NCI-H1436 treated with DMSO at 0.1 percent for 48 hours (cell line): ENCODE results near the gene LYPD8.
"Not testable (repeated sequence)": the region's sequence is repeated elsewhere in the genome, so short reads cannot be mapped to it uniquely, and the experiment has no call there.

Source experiments
- DNase-seq: peaks from one replicate; lab custom pipeline; 2025; lab: John Stamatoyannopoulos, UW

Gene LYPD8

GRCh38 chr1:248755517-248755916 lies at the start of gene LYPD8:
Gene LYPD8 (minus strand): TSS chr1:248755759. CDS start chr1:248751081, 4,678 bp downstream.
- no peak for DNase-seq

GRCh38 chr1:248804771-248805681 lies 49.5 kb upstream of the LYPD8 start:
- DNase-seq: no peak

GRCh38 chr1:248803501-248803900 lies 47.9 kb upstream of the LYPD8 start:
- not testable (repeated sequence) for DNase-seq

DNA sequence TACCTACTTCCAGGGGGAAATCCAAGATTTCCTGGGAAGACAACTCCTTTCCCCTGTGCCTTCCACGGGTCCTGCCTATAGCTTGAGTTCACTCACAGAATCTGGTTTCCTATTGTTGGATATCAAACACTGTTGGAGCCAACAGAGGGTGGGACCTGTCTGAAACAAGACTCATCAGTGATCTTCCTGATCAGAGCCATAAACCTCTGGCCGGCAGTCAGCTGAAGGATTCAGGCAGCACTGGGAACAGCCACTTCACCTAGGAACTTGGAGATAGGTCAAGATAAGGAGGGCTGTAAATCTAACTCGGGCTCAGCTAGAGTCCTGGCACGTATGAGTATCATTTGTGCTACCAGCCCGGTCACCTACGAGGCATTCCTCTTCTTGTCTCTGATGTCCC lies 46.9 kb upstream of the LYPD8 start:
- no peak for DNase-seq

DNA sequence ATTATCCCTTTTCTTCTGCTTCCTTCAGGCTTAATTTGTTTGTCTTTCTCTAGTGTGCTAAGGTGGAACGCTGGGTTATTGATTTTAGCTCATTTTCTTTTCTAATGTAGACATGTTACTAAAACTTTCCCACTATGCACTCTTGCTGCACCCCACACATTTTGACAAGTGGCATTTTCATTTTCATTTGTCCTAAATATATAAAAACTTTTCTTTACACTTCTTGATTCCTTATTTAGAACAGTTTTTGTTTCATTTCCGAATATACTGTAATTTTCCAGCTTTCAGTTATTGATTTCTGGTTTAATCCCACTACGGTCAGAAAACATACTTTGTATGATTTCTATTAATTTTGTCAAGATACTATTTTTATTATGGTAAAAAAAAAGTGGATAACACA lies 44.9 kb upstream of the LYPD8 start:
- no peak for DNase-seq

DNA sequence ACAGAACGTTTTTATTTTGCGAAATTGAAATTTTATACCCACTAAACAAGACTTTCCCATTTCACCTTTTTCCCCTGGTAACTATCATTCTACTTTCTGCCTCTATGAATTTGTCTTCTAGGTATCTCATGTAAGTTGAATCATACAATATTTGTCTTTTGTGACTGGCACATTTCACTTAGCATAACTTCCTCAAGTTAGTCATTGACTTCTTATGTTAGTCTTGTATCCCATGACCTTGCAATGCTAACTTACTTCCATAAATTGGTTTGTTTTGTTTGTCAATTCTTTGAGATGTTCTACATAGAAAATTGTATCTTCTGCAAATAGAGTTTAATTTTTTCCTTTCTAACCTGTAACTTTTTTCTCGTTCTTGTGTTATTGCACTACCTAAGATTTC lies 43.2 kb upstream of the LYPD8 start:
- no peak for DNase-seq

DNA sequence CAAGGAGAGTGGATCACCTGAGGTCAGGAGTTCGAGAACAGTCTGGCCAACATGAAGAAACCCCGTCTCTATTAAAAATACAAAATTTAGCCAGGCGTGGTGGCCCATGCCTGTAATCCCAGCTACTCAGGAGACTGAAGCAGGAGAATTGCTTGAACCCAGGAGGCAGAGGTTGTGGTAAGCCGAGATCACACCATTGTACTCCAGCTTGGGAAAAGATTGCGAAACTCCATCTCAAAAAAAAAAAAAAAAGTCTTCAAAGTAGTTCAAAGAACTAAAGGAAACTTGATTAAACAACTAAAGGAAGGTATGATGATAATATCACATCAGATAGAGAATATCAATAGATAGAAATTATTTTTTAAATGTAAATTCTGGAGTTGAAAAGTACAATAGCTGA lies 39.1 kb upstream of the LYPD8 start:
- not testable (repeated sequence) for DNase-seq

- no peak for DNase-seq
Measured at GRCh38 chr1:248793592-248793991, 38.0 kb upstream of the LYPD8 start.

DNA sequence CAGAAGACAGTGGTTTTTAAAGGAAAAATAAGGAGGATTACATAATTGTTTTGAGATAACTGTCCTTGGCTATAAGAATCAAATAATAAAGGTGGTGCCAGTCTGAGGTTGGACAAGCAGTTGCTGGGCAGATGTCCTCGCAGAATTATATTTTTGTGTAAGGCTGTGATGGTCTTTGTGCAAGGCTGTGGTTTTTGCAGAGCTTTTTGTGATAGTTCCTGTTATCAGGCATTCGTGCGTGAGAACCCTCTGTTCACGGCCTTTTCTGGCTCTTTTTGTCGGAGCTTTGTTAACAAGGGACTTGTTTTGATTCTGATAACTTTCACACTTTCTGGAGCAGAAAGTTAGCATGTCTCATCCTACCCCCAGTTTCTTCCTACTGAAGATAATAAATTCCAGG lies 36.8 kb upstream of the LYPD8 start:
- no peak for DNase-seq

- no peak for DNase-seq
Measured at GRCh38 chr1:248791010-248791409, 35.5 kb upstream of the LYPD8 start.

DNA sequence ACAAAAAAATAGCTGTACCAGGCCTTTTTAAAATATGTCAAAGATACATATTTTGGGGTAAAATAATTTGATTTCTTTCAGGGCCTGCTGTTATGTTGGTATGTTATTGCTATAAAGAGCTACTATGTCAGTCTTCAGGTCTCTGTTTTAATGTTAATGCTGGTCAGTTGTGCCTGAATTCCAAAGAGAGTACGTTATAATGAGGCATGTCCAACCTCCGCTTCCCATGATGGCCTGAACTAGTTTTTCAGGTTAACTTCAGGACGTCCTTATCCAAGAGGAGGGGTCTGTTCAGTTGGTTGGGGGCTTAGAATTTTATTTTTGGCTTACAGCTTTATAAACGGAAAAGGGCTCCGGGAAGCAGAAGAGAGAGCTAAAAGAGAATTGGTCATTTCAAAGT lies 34.9 kb upstream of the LYPD8 start:
- no peak for DNase-seq

- not testable (repeated sequence) for DNase-seq
Measured at GRCh38 chr1:248789337-248789736, 33.8 kb upstream of the LYPD8 start.

- no peak for DNase-seq
Measured at GRCh38 chr1:248788327-248788726, 32.8 kb upstream of the LYPD8 start.

GRCh38 chr1:248787430-248787829 lies 31.9 kb upstream of the LYPD8 start:
- DNase-seq: no peak

GRCh38 chr1:248786156-248786555 lies 30.6 kb upstream of the LYPD8 start:
- no peak for DNase-seq

- no peak for DNase-seq
Measured at GRCh38 chr1:248783367-248783766, 27.8 kb upstream of the LYPD8 start.

DNA sequence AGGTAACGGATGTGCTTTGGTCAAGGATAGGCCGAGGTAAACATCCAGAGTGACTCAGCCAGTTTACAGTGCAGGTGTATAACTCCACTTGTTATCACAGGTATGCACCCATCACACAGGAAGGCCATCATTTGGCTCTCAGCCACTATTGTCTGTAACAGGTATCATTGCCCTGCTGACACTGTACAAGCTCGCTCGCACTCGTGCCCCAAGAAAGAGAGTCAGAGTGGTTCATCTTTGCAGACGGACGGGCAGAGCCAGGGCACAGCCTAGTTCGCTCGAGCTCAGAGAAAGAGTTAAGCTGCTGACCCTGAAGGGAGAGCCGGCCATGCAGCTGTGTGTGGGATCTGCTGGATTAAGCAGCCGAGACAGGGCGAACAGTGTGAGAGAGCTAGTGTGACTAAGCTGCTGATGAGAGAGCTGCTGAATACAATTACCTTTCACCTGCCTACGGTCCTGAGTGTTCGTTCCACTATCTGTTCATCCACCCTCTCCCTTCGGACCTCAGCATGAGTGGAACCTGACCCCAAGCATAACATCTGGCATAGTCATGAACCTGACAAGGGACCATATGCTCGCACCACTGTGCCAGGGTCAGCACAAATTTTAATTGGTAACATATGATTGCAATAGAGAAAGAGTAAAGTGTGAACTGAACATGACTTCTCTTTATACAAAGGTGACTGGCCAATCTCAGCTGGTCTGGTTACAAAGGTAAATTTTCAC lies 27.0 kb upstream of the LYPD8 start:
- DNase-seq: no peak

- no peak for DNase-seq
Measured at GRCh38 chr1:248779350-248779749, 23.8 kb upstream of the LYPD8 start.

DNA sequence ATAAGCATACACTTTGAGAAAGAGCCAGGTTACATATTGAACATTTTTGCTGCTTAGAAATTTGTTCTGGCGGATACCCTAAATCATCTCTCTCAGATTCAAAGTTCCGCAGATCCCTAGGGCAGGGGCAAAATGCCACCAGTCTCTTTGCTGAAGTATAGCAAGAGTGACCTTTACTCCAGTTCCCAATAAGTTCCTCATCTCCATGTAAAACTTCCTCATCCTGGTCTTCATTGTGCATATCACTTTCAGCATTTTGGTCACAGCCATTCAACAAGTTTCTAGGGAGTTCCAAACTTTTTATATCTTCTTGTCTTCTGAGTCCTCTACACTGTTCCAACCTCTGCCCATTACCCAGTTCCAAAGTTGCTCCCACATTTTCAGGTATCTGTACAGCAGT lies 23.3 kb upstream of the LYPD8 start:
- no peak for DNase-seq

DNA sequence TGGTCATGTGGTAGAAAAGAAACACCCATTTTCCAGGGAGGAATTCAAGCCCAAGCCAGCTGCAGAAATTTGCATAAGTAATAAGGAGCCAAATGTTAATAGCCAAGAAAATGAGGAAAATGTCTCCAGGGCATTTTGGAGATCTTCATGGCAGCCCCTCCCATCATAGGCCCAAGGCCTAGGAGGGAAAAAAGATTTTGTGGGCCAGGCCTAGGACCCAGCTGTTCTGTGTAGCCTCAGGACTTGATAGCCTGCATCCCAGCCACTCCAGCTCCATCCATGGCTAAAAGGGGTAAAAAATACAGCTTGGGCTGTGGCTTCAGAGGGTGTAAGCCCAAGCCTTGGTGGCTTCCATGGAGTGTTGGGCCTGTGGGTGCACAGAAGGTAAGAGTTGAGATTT lies 21.4 kb upstream of the LYPD8 start:
- DNase-seq: no peak

GRCh38 chr1:248775441-248775840 lies 19.9 kb upstream of the LYPD8 start:
- no peak for DNase-seq

- DNase-seq: no peak
Measured at GRCh38 chr1:248759644-248760043, 4.1 kb upstream of the LYPD8 start.

GRCh38 chr1:248758352-248758751 lies 2.8 kb upstream of the LYPD8 start:
- no peak for DNase-seq
